GM12891 (cell line): ENCODE results near the gene SEPTIN11.

ENCODE experiments used
- POLR2A ChIP-seq: IDR thresholded peaks from 2 replicates; pipeline ENCODE4 v1.6.1; 2011; ENCODE audit warnings: low read depth, low read length, control low read depth
- POLR2AphosphoS5 ChIP-seq: IDR thresholded peaks from 2 replicates; pipeline ENCODE4 v1.6.1; 2011; ENCODE audit warnings: low read depth, low read length, control low read depth
- POU2F2 ChIP-seq: IDR thresholded peaks from 2 replicates; pipeline ENCODE4 v1.6.1; 2011; ENCODE audit warnings: low read depth, mild to moderate bottlenecking, control low read depth, low read length, moderate library complexity
- SPI1 ChIP-seq: IDR thresholded peaks from 2 replicates; pipeline ENCODE4 v1.6.1; 2011; ENCODE audit warnings: low read depth, low read length, control low read depth
- TAF1 ChIP-seq: IDR thresholded peaks from 2 replicates; pipeline ENCODE4 v1.6.1; 2011; ENCODE audit warnings: low read depth, low read length, control low read depth

- TF ChIP-seq POLR2AphosphoS5 = no peak
- TF ChIP-seq POLR2A = no peak
- no peak for TF ChIP-seq POU2F2
- no peak for TF ChIP-seq TAF1
- no peak for TF ChIP-seq SPI1
These were observed 39.8 kb upstream of the SEPTIN11 start for GRCh38 chr4:76909711-76910110.
